Measurements from ENCODE around the gene PTPRK. TPM values are rescaled to one million over a fixed set of nuclear protein-coding genes. Genes with fewer than 3 reads are reported as not detected.

The PTPRK gene
- total RNA-seq, 1 experiment from 2014 or later: 94.4 TPM

- H3K4me1 ChIP-seq: no peaks in the 10 kb centered on the region
- H3K27ac Mint-ChIP-seq (ENCODE audit: unreplicated experiment): no peak overlapping the region
Observed at GRCh38 chr6:128290221-128290620, 230.2 kb downstream of the PTPRK start.

DNA sequence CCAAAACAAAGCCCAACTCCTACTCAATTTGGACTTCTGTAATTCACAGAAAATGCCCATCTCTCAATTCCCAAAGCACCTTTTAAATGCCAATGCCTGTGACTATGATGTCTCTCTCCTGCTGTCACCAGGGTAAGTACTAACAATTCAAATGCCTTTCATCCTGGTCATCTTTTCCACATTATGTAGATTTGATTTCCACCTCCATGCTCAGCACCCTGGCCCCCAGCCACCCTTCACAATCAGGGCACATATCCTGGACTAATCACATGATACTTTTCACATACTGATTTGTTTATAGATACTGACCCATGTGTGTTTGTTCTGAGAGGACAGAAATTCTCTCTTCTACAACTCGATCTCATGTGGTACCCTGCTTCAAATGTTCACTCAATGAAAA lies 236.3 kb downstream of the PTPRK start:
- H3K27me3 ChIP-seq (replicated peaks; ENCODE audit: control insufficient read depth, insufficient read depth, low read length): no peaks in the 10 kb centered on the region
- no peak overlapping the region for H3K4me3 ChIP-seq (ENCODE audit: low read depth, low read length)
- no peak for DNase-seq
- no peaks in the 10 kb centered on the region; the same call in 1 of the 2 replicates for H3K36me3 ChIP-seq (ENCODE audit: control insufficient read depth, insufficient read depth, low read length)
- ChIA-PET CTCF (no interaction called here), POLR2A (no interaction called here)
- H3K27me3 Mint-ChIP-seq (ENCODE audit: insufficient read depth, unreplicated experiment): no peaks in the 10 kb centered on the region
- BruUV-seq (replicated peaks): no TSS peak
- H3K9me3 ChIP-seq: 0 out of 2 replicates have a peak, but pooled peaks cover 3% of the 10 kb centered on the region
- peaks cover 30% of the 10 kb centered on the region for H3K4me1 Mint-ChIP-seq (ENCODE audit: low read depth, unreplicated experiment)
- no peak overlapping the region for H3K27ac Mint-ChIP-seq (ENCODE audit: unreplicated experiment)
- TF ChIP-seq, protein P1, sequence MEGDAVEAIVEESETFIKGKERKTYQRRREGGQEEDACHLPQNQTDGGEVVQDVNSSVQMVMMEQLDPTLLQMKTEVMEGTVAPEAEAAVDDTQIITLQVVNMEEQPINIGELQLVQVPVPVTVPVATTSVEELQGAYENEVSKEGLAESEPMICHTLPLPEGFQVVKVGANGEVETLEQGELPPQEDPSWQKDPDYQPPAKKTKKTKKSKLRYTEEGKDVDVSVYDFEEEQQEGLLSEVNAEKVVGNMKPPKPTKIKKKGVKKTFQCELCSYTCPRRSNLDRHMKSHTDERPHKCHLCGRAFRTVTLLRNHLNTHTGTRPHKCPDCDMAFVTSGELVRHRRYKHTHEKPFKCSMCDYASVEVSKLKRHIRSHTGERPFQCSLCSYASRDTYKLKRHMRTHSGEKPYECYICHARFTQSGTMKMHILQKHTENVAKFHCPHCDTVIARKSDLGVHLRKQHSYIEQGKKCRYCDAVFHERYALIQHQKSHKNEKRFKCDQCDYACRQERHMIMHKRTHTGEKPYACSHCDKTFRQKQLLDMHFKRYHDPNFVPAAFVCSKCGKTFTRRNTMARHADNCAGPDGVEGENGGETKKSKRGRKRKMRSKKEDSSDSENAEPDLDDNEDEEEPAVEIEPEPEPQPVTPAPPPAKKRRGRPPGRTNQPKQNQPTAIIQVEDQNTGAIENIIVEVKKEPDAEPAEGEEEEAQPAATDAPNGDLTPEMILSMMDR (IDR thresholded peaks at IDR 0.05; ENCODE audit: insufficient read depth in 1 of 2, low read depth in 1 of 2, low read length in 1 of 2, severe bottlenecking in 1 of 2, unreplicated experiment in 1 of 2): no peak
- no peaks in the 10 kb centered on the region for H3K9me3 Mint-ChIP-seq (ENCODE audit: unreplicated experiment)
- intact Hi-C loops (cut with micrococcal nuclease; ENCODE audit: unreplicated experiment): no loop called here
- H3K4me1 ChIP-seq: no peaks in the 10 kb centered on the region
- no peaks in the 10 kb centered on the region for H3K36me3 Mint-ChIP-seq (ENCODE audit: insufficient read depth, unreplicated experiment)
- no peak overlapping the region for H3K4me3 Mint-ChIP-seq (ENCODE audit: unreplicated experiment)

More at GRCh38 chr6:128290221-128290620, 230.2 kb downstream of the PTPRK start:
- Histone ChIP-seq H3K36me3 (ENCODE audit: control insufficient read depth, insufficient read depth, low read length) (no peaks in the 10 kb centered on the region), H3K9me3 (0 out of 2 replicates have a peak, but pooled peaks cover 3% of the 10 kb centered on the region), H3K27me3 (replicated peaks; ENCODE audit: control insufficient read depth, insufficient read depth, low read length) (no peaks in the 10 kb centered on the region), H3K4me3 (ENCODE audit: low read depth, low read length) (no peak overlapping the region)
- DNase-seq: no peak
- intact Hi-C loops (cut with micrococcal nuclease; ENCODE audit: unreplicated experiment): no loop called here
- BruUV-seq (replicated peaks): no TSS peak
- CTCF ChIA-PET: no interaction called here
- peaks cover 8% of the 10 kb centered on the region for H3K4me1 Mint-ChIP-seq (ENCODE audit: low read depth, unreplicated experiment)
- no peaks in the 10 kb centered on the region for H3K36me3 Mint-ChIP-seq (ENCODE audit: insufficient read depth, unreplicated experiment)
- TF ChIP-seq, protein P1 (IDR thresholded peaks at IDR 0.05; ENCODE audit: insufficient read depth in 1 of 2, low read depth in 1 of 2, low read length in 1 of 2, severe bottlenecking in 1 of 2, unreplicated experiment in 1 of 2): no peak
- POLR2A ChIA-PET: no interaction called here
- H3K4me3 Mint-ChIP-seq (ENCODE audit: unreplicated experiment): no peak overlapping the region
- no peaks in the 10 kb centered on the region for H3K9me3 Mint-ChIP-seq (ENCODE audit: unreplicated experiment)
- H3K27me3 Mint-ChIP-seq (ENCODE audit: insufficient read depth, unreplicated experiment): no peaks in the 10 kb centered on the region

- TF ChIP-seq, protein P1 (IDR thresholded peaks at IDR 0.05; ENCODE audit: insufficient read depth in 1 of 2, low read depth in 1 of 2, low read length in 1 of 2, severe bottlenecking in 1 of 2, unreplicated experiment in 1 of 2): no peak
- 0 out of 2 replicates have a peak, but pooled peaks cover 1% of the 10 kb centered on the region for H3K9me3 ChIP-seq
- no peak overlapping the region for H3K27ac Mint-ChIP-seq (ENCODE audit: unreplicated experiment)
- H3K4me1 ChIP-seq: no peaks in the 10 kb centered on the region
- no peaks in the 10 kb centered on the region for H3K9me3 Mint-ChIP-seq (ENCODE audit: unreplicated experiment)
- no peak overlapping the region for H3K4me3 ChIP-seq (ENCODE audit: low read depth, low read length)
- no peaks in the 10 kb centered on the region for H3K27me3 Mint-ChIP-seq (ENCODE audit: insufficient read depth, unreplicated experiment)
- CTCF ChIA-PET: interaction anchor here (0.6 kb wide), 1 partner anchor 910 kb away, joined by 8 read pairs; no protein-coding TSS in a partner anchor
- no TSS peak for BruUV-seq (replicated peaks)
- H3K4me3 Mint-ChIP-seq (ENCODE audit: unreplicated experiment): no peak overlapping the region
- intact Hi-C loops (cut with micrococcal nuclease; ENCODE audit: unreplicated experiment): no loop called here
- H3K36me3 Mint-ChIP-seq (ENCODE audit: insufficient read depth, unreplicated experiment): no peaks in the 10 kb centered on the region
- no peaks in the 10 kb centered on the region for H3K27me3 ChIP-seq (replicated peaks; ENCODE audit: control insufficient read depth, insufficient read depth, low read length)
- DNase-seq: no peak
- POLR2A ChIA-PET: no interaction called here
- no peaks in the 10 kb centered on the region; the same call in 1 of the 2 replicates for H3K36me3 ChIP-seq (ENCODE audit: control insufficient read depth, insufficient read depth, low read length)
- peaks cover 35% of the 10 kb centered on the region for H3K4me1 Mint-ChIP-seq (ENCODE audit: low read depth, unreplicated experiment)
Observed at GRCh38 chr6:128282961-128283360, 237.4 kb downstream of the PTPRK start.

Data from Caco-2 (cell line).